AML-193 (cell line): ENCODE data around the gene TANK.
"Not testable (repeated sequence)": the region's sequence is repeated elsewhere in the genome, so short reads cannot be mapped to it uniquely, and the experiment has no call there.

ENCODE experiments used
- DNase-seq, 2 experiments: peaks; one replicate each; lab custom pipeline; 2025; lab: John Stamatoyannopoulos, UW

Gene TANK

GRCh38 chr2:161273038-161273760 is 113.0 kb downstream of the TANK start:
- peak; percentile 70 to 77 for DNase-seq

DNA sequence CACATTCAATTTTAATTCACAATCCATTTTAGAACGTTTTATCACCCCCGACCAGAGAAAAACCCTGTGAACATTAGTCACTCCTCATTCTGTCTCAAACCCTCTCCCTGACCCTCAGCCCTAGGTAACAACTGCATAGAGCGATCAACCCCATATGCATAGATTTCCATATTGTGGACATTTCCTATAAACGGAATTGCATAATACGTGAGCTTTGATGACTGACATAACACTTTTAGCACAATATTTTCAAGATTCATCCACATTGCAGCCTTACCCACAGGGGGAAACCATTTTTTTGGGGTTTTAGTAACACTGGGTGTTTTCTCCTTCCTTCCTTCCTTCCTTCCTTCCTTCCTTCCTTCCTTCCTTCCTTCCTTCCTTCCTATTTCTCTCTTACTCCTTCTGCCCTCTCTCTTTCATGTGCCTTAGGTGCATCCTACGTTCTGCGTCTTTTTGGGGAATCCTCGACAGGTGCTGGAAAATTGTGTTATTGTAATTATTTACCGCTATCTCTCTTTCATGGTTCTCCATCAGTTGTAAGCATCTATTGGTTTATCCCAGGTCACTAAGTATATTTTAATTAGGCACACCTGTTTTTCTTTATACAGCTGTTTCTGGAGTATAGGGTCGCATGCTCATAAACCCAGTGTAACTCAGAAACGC is 118.5 kb downstream of the TANK start:
- DNase-seq = not testable (repeated sequence)

GRCh38 chr2:161279230-161279815 is 119.1 kb downstream of the TANK start:
- DNase-seq = not testable (repeated sequence)

DNA sequence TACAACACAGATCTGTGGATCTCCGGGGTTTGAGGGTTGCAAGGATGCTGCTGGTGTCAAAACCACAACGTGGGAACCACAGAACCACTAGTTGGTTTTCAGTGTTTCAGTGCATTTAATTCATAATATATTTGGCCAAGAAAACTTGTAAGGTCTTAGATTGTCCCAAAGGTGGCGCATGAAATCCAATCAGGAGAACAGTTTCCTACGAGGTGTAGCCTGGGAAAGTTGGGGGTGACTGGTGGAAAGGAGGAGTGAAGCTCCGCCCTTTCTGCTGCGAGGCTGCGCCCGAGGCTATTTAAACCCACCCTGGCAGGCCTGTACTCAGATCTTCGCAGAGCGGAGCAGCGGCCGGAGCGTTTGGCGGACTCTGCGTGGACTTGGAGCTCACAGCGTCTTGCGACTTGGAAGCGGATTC is 120.7 kb downstream of the TANK start:
- not testable (repeated sequence) for DNase-seq

- DNase-seq = not testable (repeated sequence)
These were observed 121.5 kb downstream of the TANK start for GRCh38 chr2:161281615-161282310.

DNA sequence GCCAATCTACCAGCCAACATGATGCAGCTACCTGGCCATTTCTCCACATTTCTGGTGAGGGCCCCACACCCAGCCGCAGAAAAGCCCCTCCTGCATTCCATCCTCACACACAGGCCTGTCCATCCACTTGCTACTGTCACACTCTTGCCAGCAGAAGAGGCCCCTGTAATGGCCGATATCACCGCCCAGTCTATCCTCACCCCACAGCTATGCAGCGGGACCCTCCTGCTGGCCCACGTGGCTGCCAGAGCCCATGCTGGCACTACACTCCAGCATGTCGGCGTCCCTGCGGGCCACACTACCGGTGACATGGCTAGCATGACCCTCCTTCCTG is 122.0 kb downstream of the TANK start:
- DNase-seq = not testable (repeated sequence)

DNA sequence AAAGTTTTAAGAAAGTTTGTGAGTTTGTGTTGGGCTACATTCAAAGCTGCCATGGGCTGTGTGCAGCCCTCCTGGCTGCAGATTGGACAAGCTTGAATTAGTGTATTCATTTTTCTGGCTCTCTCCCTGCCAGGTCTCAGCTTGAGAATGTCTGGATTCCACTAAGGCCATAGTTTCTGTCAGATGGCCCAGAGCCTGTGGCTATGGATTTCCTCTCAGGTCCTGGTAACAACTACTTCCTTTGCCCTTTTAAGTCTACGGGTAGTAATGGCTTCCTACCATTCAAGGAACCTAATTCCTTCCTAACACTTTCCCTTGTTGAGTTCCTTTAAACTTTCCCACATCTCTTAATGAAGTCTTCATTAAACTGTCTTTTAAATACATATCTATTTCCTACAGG is 123.7 kb downstream of the TANK start:
- no peak for DNase-seq
